PFSK-1 (cell line): ENCODE measurements around the gene MSI2.

Source experiments
- POLR2AphosphoS5 ChIP-seq: IDR thresholded peaks from 2 replicates; pipeline ENCODE4 v1.6.1; 2012; ENCODE audit warnings: low read depth, mild to moderate bottlenecking, control low read depth, low read length, moderate library complexity
- SIN3A ChIP-seq: IDR thresholded peaks from 2 replicates; pipeline ENCODE4 v1.6.1; 2012; ENCODE audit warnings: mild to moderate bottlenecking, low read length, moderate library complexity, borderline replicate concordance; ENCODE audit not compliant: insufficient read depth
- TF ChIP-seq, protein P1 (sequence below), 2 experiments: IDR thresholded peaks; 2 replicates each; pipeline versions ENCODE4 v1.6.1 to v1.8.0; 2011 to 2012; ENCODE audit warnings: low read depth in 2 of 2, low read length in 2 of 2, control low read depth in 1 of 2, inconsistent platforms in 1 of 2, mild to moderate bottlenecking in 1 of 2, moderate library complexity in 1 of 2; ENCODE audit not compliant: insufficient read depth in 1 of 2

GRCh38 chr17:57706761-57707160 lies 450.4 kb downstream of the MSI2 start:
- TF ChIP-seq POLR2AphosphoS5 (no peak), SIN3A (no peak)
- TF ChIP-seq, protein P1, sequence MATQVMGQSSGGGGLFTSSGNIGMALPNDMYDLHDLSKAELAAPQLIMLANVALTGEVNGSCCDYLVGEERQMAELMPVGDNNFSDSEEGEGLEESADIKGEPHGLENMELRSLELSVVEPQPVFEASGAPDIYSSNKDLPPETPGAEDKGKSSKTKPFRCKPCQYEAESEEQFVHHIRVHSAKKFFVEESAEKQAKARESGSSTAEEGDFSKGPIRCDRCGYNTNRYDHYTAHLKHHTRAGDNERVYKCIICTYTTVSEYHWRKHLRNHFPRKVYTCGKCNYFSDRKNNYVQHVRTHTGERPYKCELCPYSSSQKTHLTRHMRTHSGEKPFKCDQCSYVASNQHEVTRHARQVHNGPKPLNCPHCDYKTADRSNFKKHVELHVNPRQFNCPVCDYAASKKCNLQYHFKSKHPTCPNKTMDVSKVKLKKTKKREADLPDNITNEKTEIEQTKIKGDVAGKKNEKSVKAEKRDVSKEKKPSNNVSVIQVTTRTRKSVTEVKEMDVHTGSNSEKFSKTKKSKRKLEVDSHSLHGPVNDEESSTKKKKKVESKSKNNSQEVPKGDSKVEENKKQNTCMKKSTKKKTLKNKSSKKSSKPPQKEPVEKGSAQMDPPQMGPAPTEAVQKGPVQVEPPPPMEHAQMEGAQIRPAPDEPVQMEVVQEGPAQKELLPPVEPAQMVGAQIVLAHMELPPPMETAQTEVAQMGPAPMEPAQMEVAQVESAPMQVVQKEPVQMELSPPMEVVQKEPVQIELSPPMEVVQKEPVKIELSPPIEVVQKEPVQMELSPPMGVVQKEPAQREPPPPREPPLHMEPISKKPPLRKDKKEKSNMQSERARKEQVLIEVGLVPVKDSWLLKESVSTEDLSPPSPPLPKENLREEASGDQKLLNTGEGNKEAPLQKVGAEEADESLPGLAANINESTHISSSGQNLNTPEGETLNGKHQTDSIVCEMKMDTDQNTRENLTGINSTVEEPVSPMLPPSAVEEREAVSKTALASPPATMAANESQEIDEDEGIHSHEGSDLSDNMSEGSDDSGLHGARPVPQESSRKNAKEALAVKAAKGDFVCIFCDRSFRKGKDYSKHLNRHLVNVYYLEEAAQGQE (IDR thresholded peaks at IDR 0.05; ENCODE audit: insufficient read depth in 1 of 2, low read depth in 2 of 2, low read length in 2 of 2): no peak
